D721Med (cell line): ENCODE measurements around the gene CHCHD6.

Experiments used
- DNase-seq: peaks from one replicate; pipeline ENCODE4 v3.0.0; 2011; ENCODE audit warnings: low spot score; ENCODE audit not compliant: insufficient read length
- FAIRE-seq: peaks from 2 replicates; lab custom pipeline; 2011; peaks lifted over from hg19 to GRCh38; lab: Jason Lieb, UNC
- CTCF ChIP-seq: IDR thresholded peaks from 2 replicates; pipeline ENCODE4 v1.5.1; 2012; ENCODE audit warnings: mild to moderate bottlenecking, control low read depth; ENCODE audit not compliant: insufficient read depth; ENCODE audit errors: missing control alignments

The CHCHD6 gene

GRCh38 chr3:126746395-126747177 lies 42.5 kb downstream of the CHCHD6 start:
- FAIRE-seq (no peak), DNase-seq (no peak)
- TF ChIP-seq CTCF, result no peak

GRCh38 chr3:126747768-126748167 lies 43.7 kb downstream of the CHCHD6 start:
- no peak for TF ChIP-seq CTCF
- FAIRE-seq, result no peak

GRCh38 chr3:126748701-126749546 lies 44.9 kb downstream of the CHCHD6 start:
- DNase-seq (no peak), FAIRE-seq (no peak)
- TF ChIP-seq CTCF, result no peak

More at GRCh38 chr3:126747768-126748167, 43.7 kb downstream of the CHCHD6 start:
- no peak for DNase-seq

- no peak for FAIRE-seq
- TF ChIP-seq CTCF, result no peak
Observed at GRCh38 chr3:126749547-126749875, 45.5 kb downstream of the CHCHD6 start.

GRCh38 chr3:126749931-126750755 lies 46.1 kb downstream of the CHCHD6 start:
- DNase-seq (no peak), FAIRE-seq (no peak)
- TF ChIP-seq CTCF, result no peak

More at GRCh38 chr3:126749547-126749875, 45.5 kb downstream of the CHCHD6 start:
- DNase-seq, result no peak

GRCh38 chr3:126750756-126751121 lies 46.7 kb downstream of the CHCHD6 start:
- TF ChIP-seq CTCF, result no peak
- no peak for FAIRE-seq
- DNase-seq, result no peak
